Astrocyte of the cerebellum (primary cell): ENCODE results near the gene LRRC32.

Source experiments
- DNase-seq: peaks from one replicate; pipeline ENCODE4 v3.0.0-alpha.2; 2011; ENCODE audit warnings: low read depth
- H3K4me3 ChIP-seq: 2 replicates; pipeline ENCODE4 v1.5.1; 2011; ENCODE audit warnings: mild to moderate bottlenecking, low read depth, low read length, moderate library complexity
- CTCF ChIP-seq: IDR thresholded peaks from 2 replicates; pipeline ENCODE4 v1.5.1; 2012; ENCODE audit warnings: low read length, low read depth, moderate library complexity, mild to moderate bottlenecking; ENCODE audit errors: missing control alignments
- in situ Hi-C: cut with HindIII; loops from 2 replicates; pipeline ENCODE4 v1.10.0; 2017; ENCODE audit warnings: low sequenced_read_pairs

LRRC32 gene

GRCh38 chr11:76661834-76662434 is 8.6 kb downstream of the LRRC32 start:
- in situ Hi-C loops = no loop called here
- no peak overlapping the region for H3K4me3 ChIP-seq
- DNase-seq = no peak
- TF ChIP-seq CTCF = no peak

GRCh38 chr11:76661306-76661751 is 9.2 kb downstream of the LRRC32 start:
- in situ Hi-C loops = no loop called here
- no peak for TF ChIP-seq CTCF
- no peak overlapping the region for H3K4me3 ChIP-seq
- DNase-seq = no peak

DNA sequence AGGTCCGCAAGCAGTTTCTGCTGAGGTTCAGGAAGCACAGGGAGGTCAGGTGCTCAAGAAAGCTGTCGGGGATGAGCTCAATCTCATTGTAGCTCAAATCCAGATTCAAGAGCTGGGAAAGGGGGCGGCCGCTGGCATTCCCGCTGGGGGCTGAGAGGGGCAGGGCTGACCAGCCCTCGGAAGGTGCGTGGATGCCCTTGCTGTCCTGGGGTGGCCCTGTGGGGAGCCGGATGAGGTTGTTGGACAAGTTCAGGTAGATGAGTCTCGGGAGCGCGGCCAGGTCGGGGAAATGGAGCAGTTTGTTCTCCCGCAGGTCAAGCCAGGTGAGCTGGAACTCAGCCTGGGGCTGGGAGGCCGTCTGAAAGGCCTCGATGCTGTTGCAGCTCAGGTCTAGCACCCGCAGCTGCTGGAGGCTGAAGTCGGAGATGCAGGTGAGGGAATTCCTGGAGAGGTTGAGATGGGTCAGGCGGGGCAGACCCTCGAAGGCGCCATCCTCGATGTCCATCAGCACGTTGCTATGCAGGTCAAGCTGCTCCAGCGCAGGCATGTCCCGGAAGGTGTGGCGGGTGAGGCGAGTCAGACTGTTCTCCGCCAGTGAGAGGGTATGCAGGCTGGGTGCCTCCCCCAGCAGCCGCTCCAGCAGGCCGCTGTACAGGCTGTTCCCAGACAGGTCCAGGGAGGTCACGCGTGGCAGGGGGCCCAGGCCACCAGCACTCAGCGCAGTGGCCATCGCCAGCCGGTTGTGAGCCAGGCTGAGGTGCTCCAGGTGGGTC is 9.8 kb downstream of the LRRC32 start:
- DNase-seq = no peak
- in situ Hi-C loops = no loop called here
- TF ChIP-seq CTCF = no peak

GRCh38 chr11:76659672-76660532 is 10.6 kb downstream of the LRRC32 start:
- no peak for DNase-seq
- no peak overlapping the region for H3K4me3 ChIP-seq
- in situ Hi-C loops = no loop called here

More for the DNA sequence above, 9.8 kb downstream of the LRRC32 start:
- no peak overlapping the region for H3K4me3 ChIP-seq

GRCh38 chr11:76658651-76659650 is 11.6 kb downstream of the LRRC32 start:
- DNase-seq = no peak

More at GRCh38 chr11:76659672-76660532, 10.6 kb downstream of the LRRC32 start:
- no peak for TF ChIP-seq CTCF

More at GRCh38 chr11:76658651-76659650, 11.6 kb downstream of the LRRC32 start:
- in situ Hi-C loops = no loop called here
- TF ChIP-seq CTCF = no peak
- H3K4me3 ChIP-seq = no peak overlapping the region
